HepG2 (cell line): ENCODE results near the gene CHRM5. TPM values are rescaled to one million over a fixed set of nuclear protein-coding genes. Genes with fewer than 3 reads are reported as not detected.

Source experiments
- ATAC-seq: fragments of 200-7000 bp; cut with Tn5 transposase; 3 replicates; pipeline ENCODE4 v1.9.1; 2020; ENCODE audit warnings: mild to moderate bottlenecking, moderate library complexity
- BruUV-seq: library from RNA; stranded (reverse); fragments of 400-500 nt; replicated peaks from 2 replicates; lab custom pipeline; 2021; lab: Mats Ljungman, UMichigan
- CTCF ChIA-PET: fragments of 300-600 bp; formaldehyde crosslinking; extraction: SDS; loops from one replicate; lab custom pipeline; 2021; ENCODE audit warnings: low total read pairs, inconsistent platforms, low intra/inter-chr PET ratio; lab: Yijun Ruan, JAX
- POLR2A ChIA-PET: fragments of 350-600 bp; sonication (Branson Sonifier 250); formaldehyde crosslinking; loops from one replicate; lab custom pipeline; 2020; ENCODE audit warnings: antibody characterized with exemption, inconsistent platforms; lab: Yijun Ruan, JAX
- DNase-seq: peaks from one replicate; pipeline ENCODE4 v3.0.0-alpha.2; 2015; ENCODE audit warnings: low spot score
- FAIRE-seq: peaks from 3 replicates; lab custom pipeline; 2011; peaks lifted over from hg19 to GRCh38; lab: Jason Lieb, UNC
- H2AFZ ChIP-seq: one replicate; pipeline ENCODE4 v1.6.1; 2011; ENCODE audit warnings: low read length, inconsistent platforms
- H3K27ac ChIP-seq: fragments of 300-600 bp; 3 replicates; pipeline ENCODE4 v1.8.0; 2011; ENCODE audit warnings: mixed run types, mild to moderate bottlenecking, mixed read lengths, low read length, inconsistent platforms; ENCODE audit not compliant: insufficient read depth; ENCODE audit errors: extremely low read length
- H3K27me3 ChIP-seq, 2 experiments: fragments of 200-600 bp in 1 of 2; 2 replicates in 1 of 2; 3 replicates in 1 of 2; pipeline versions ENCODE4 v1.6.0 to v1.8.0; 2011; ENCODE audit warnings: low read length in 2 of 2, mild to moderate bottlenecking in 2 of 2, moderate library complexity in 2 of 2, inconsistent platforms in 1 of 2; ENCODE audit not compliant: insufficient read depth in 2 of 2, control insufficient read depth in 1 of 2
- H3K36me3 ChIP-seq, 2 experiments: fragments of 200-600 bp in 1 of 2; replicated peaks in 1 of 2; 2 replicates in 1 of 2; 3 replicates in 1 of 2; pipeline versions ENCODE4 v1.5.1 to v1.8.0; 2011; ENCODE audit warnings: low read length in 2 of 2, inconsistent platforms in 1 of 2; ENCODE audit not compliant: insufficient read depth in 2 of 2, control insufficient read depth in 1 of 2
- H3K4me1 ChIP-seq: 2 replicates; pipeline ENCODE4 v1.5.1; 2012; ENCODE audit warnings: low read length, inconsistent platforms; ENCODE audit not compliant: insufficient read depth
- H3K4me2 ChIP-seq: 2 replicates; pipeline ENCODE4 v1.6.0; 2011; ENCODE audit warnings: low read depth, low read length, inconsistent platforms
- H3K4me3 ChIP-seq, 3 experiments: fragments of 200-600 bp in 1 of 3; sonication (generic), shearing (Covaris generic) in 1 of 3; replicated peaks in 1 of 3; 2 replicates each; pipeline ENCODE4 v1.5.1; 2011 to 2016; ENCODE audit warnings: low read length in 3 of 3, inconsistent platforms in 2 of 3, low read depth in 2 of 3, mild to moderate bottlenecking in 2 of 3, control low read depth in 1 of 3, mixed read lengths in 1 of 3; ENCODE audit not compliant: insufficient read depth in 1 of 3
- H3K79me2 ChIP-seq: one replicate; pipeline ENCODE4 v1.6.1; 2011; ENCODE audit warnings: low read length, inconsistent platforms; ENCODE audit not compliant: insufficient read depth
- H3K9ac ChIP-seq: 2 replicates; pipeline ENCODE4 v1.6.0; 2011; ENCODE audit warnings: mild to moderate bottlenecking, low read depth, low read length, inconsistent platforms; ENCODE audit not compliant: insufficient read depth
- H3K9me3 ChIP-seq: 2 replicates; pipeline ENCODE4 v1.5.1; 2012; ENCODE audit warnings: mild to moderate bottlenecking, low read length
- H4K20me1 ChIP-seq: 2 replicates; pipeline ENCODE4 v1.6.0; 2011; ENCODE audit warnings: inconsistent platforms, mild to moderate bottlenecking, low read length, moderate library complexity; ENCODE audit not compliant: insufficient read depth
- CEBPB ChIP-seq: IDR thresholded peaks from 2 replicates; pipeline ENCODE4 v1.6.1; 2011; ENCODE audit warnings: low read depth, low read length, improper control_type of control experiment, borderline replicate concordance
- CHD4 ChIP-seq: fragments of 200-600 bp; sonication (generic); IDR thresholded peaks from 2 replicates; pipeline ENCODE4 v1.7.0; 2017; ENCODE audit warnings: mild to moderate bottlenecking, low read length, borderline replicate concordance
- MTA1 ChIP-seq: sonication (generic); formaldehyde crosslinking; IDR thresholded peaks from 2 replicates; pipeline ENCODE4 v1.4.0; 2020; ENCODE audit warnings: missing genetic modification reagents, mild to moderate bottlenecking, borderline replicate concordance
- MXD4 ChIP-seq: IDR thresholded peaks from 2 replicates; pipeline ENCODE4 v1.6.1; 2016; ENCODE audit warnings: mild to moderate bottlenecking, missing biosample characterization, missing genetic modification reagents
- TCF7L2 ChIP-seq: IDR thresholded peaks from 2 replicates; pipeline ENCODE4 v1.6.1; 2011; ENCODE audit warnings: mild to moderate bottlenecking, low read depth, low read length, moderate library complexity
- TOPORS ChIP-seq: sonication (generic); formaldehyde crosslinking; IDR thresholded peaks from 2 replicates; pipeline ENCODE4 v1.8.0; 2023; ENCODE audit warnings: mild to moderate bottlenecking, missing genetic modification reagents
- ZNF546 ChIP-seq: sonication (generic); formaldehyde crosslinking; conservative IDR thresholded peaks from 2 replicates; pipeline ENCODE4 v1.8.1; 2023; ENCODE audit warnings: mild to moderate bottlenecking, missing genetic modification reagents
- ZNF75D ChIP-seq: sonication (generic); formaldehyde crosslinking; IDR thresholded peaks from 2 replicates; pipeline ENCODE4 v1.8.1; 2023; ENCODE audit warnings: missing genetic modification reagents, mild to moderate bottlenecking, borderline replicate concordance
- ZNF780A ChIP-seq: sonication (generic); formaldehyde crosslinking; IDR thresholded peaks from 2 replicates; pipeline ENCODE4 v1.8.0; 2022; ENCODE audit warnings: mild to moderate bottlenecking, missing genetic modification reagents, moderate library complexity
- WGBS: methylation state at CpG from one replicate; pipeline ENCODE4 v1.1.6; 2017; ENCODE audit warnings: low lambda C conversion rate; 5-methylcytosine and 5-hydroxymethylcytosine counted together
- in situ Hi-C: cut with HindIII; loops from 2 replicates; pipeline ENCODE4 v1.10.0; 2017; ENCODE audit warnings: low pct_unique_long_range_greater_than_20kb; ENCODE audit not compliant: extremely low pct_ligation_motif_present
- intact Hi-C: fragments of 100-400 bp; cut with micrococcal nuclease; formaldehyde crosslinking; loops from one replicate; pipeline ENCODE4 v1.10.0; 2022; ENCODE audit not compliant: unreplicated experiment
- polyA plus RNA-seq, 8 experiments: library from polyadenylated mRNA; depleted of rRNA in 3 of 8; stranded (reverse) in 7 of 8; unstranded in 1 of 8; fragments of >200 nt; fragmentation: Illumina TruSeq in 4 of 8; extraction: Trizol in 4 of 8; gene quantifications; 2 replicates each; pipeline versions ENCODE4 v1.2.1 to v1.2.3, GENCODE V29; 2011 to 2016; ENCODE audit warnings: low read depth in 4 of 8, missing spikeins in 1 of 8, mixed read lengths in 1 of 8; ENCODE audit not compliant: insufficient read depth in 1 of 8
- total RNA-seq, 5 experiments: library from RNA; depleted of rRNA; stranded (reverse); fragments of >200 nt; fragmentation: Illumina TruSeq; extraction: Trizol; gene quantifications; 2 replicates each; pipeline ENCODE4 v1.2.3, GENCODE V29; 2016; ENCODE audit warnings: low read depth in 1 of 5
- TF ChIP-seq, protein P1 (sequence below): IDR thresholded peaks from 2 replicates; pipeline ENCODE4 v1.6.1; 2018; ENCODE audit warnings: missing genetic modification reagents, mild to moderate bottlenecking, missing compliant biosample characterization

Gene CHRM5
- total and polyA plus RNA-seq, 2 of the 13 experiments (the other 11 are each of a cell fraction or from before 2014, with no cell fraction given): not detected

DNA sequence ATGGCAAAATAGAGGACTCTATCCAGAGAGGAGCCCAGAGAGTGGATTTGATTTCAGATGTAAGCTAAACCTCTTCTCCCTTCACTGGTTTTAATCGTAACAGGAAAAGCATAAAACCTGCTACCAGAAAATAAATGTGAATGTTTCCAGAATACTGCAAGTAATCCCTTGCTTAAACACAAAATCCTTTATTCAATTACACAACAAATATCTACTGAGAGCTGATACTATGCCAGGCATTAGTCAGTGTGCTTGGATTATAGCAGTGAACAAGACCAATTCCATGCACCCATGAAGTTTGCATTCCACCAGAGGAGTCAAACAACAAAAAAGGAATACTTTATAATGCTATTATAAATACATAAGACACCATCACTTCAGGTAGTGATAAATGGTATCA lies 55.6 kb downstream of the CHRM5 start:
- ChIA-PET CTCF (no interaction called here), POLR2A (no interaction called here)
- Histone ChIP-seq H3K27me3 (no peaks in the 10 kb centered on the region), H2AFZ (peak overlapping the region; percentile 48), H3K4me2 (no peak overlapping the region), H4K20me1 (no peaks in the 10 kb centered on the region), H3K4me3 (no peak overlapping the region), H3K79me2 (no peaks in the 10 kb centered on the region), H3K9ac (no peak overlapping the region), H3K36me3 (no peaks in the 10 kb centered on the region), H3K27ac (no peak overlapping the region), H3K9me3 (peaks cover 5% of the 10 kb centered on the region; the same call in 1 of the 2 replicates), H3K4me1 (peaks cover 12% of the 10 kb centered on the region)
- in situ Hi-C loops (no loop called here), intact Hi-C loops (no loop called here)
- 71% methylated on average over 1 of the region's 1 CpG for WGBS
- ATAC-seq (no peak), FAIRE-seq (no peak), DNase-seq (no peak)
- no TSS peak for BruUV-seq
- TF ChIP-seq ZNF75D (CRISPR knock-in tag) (no peak), TCF7L2 (no peak), CHD4 (no peak), ZNF546 (CRISPR knock-in tag) (no peak), ZNF780A (CRISPR knock-in tag) (no peak)

DNA sequence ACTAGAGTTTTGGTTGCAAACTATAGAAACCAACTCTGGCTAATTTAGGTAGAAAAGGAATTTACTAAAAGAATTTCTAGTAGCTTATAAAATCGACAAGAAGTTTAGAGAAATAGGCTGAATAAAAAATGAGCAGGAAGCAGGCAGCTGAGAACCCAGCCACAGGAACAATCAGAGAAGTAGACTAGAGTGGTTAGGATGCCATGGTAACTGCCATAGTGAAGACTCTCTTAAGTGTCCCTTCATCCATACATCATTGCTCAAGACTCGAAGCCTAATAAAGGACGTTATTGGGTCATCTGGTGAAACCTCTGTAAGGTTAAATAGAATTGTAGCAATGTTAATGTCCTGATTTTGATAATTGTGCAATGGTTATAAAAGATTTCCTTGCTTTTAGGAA lies 57.0 kb downstream of the CHRM5 start:
- intact Hi-C loops (no loop called here), in situ Hi-C loops (no loop called here)
- WGBS: 83% methylated on average over 3 of the region's 3 CpGs
- Histone ChIP-seq H2AFZ (no peak overlapping the region), H3K27ac (no peak overlapping the region), H4K20me1 (no peaks in the 10 kb centered on the region), H3K36me3 (no peaks in the 10 kb centered on the region), H3K27me3 (no peaks in the 10 kb centered on the region), H3K4me1 (peaks cover 12% of the 10 kb centered on the region), H3K4me3 (no peak overlapping the region), H3K4me2 (no peak overlapping the region), H3K79me2 (no peaks in the 10 kb centered on the region), H3K9ac (no peak overlapping the region), H3K9me3 (peaks cover 5% of the 10 kb centered on the region; the same call in 1 of the 2 replicates)
- no peak for ATAC-seq
- no peak for TF ChIP-seq TOPORS (CRISPR knock-in tag)
- TF ChIP-seq, protein P1, sequence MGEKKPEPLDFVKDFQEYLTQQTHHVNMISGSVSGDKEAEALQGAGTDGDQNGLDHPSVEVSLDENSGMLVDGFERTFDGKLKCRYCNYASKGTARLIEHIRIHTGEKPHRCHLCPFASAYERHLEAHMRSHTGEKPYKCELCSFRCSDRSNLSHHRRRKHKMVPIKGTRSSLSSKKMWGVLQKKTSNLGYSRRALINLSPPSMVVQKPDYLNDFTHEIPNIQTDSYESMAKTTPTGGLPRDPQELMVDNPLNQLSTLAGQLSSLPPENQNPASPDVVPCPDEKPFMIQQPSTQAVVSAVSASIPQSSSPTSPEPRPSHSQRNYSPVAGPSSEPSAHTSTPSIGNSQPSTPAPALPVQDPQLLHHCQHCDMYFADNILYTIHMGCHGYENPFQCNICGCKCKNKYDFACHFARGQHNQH (CRISPR knock-in tag): no peak
- TF ChIP-seq MTA1: no peak
- no peak for TF ChIP-seq MXD4 (CRISPR knock-in tag)
- TF ChIP-seq CEBPB: 0 out of 2 replicates have a peak, but pooled peaks have one; percentile 8
- no peak for FAIRE-seq
- ChIA-PET POLR2A (no interaction called here), CTCF (no interaction called here)
- DNase-seq: no peak
- BruUV-seq: no TSS peak
